HG02938 (cell line): ENCODE data around the gene GALNT10.

Experiments used
- ATAC-seq: cut with Tn5 transposase; IDR thresholded peaks from one replicate; pipeline ENCODE4 v1.9.1; 2021; ENCODE audit warnings: mild to moderate bottlenecking, moderate library complexity; ENCODE audit not compliant: unreplicated experiment

Gene GALNT10

GRCh38 chr5:154227090-154227489, 36.6 kb downstream of the GALNT10 start:
- no peak for ATAC-seq

GRCh38 chr5:154228696-154229095, 38.2 kb downstream of the GALNT10 start:
- ATAC-seq: peak; percentile 97

GRCh38 chr5:154230526-154230925, 40.0 kb downstream of the GALNT10 start:
- no peak for ATAC-seq

GRCh38 chr5:154234551-154234950, 44.0 kb downstream of the GALNT10 start:
- ATAC-seq: no peak

- ATAC-seq: no peak
Observed at GRCh38 chr5:154236011-154236410, 45.5 kb downstream of the GALNT10 start.

GRCh38 chr5:154236536-154237375, 46.2 kb downstream of the GALNT10 start:
- ATAC-seq: no peak

GRCh38 chr5:154237376-154237743, 46.8 kb downstream of the GALNT10 start:
- ATAC-seq: no peak

GRCh38 chr5:154237946-154238345, 47.4 kb downstream of the GALNT10 start:
- no peak for ATAC-seq

GRCh38 chr5:154238776-154239481, 48.4 kb downstream of the GALNT10 start:
- ATAC-seq: peak; percentile 60

- ATAC-seq: no peak
Observed at GRCh38 chr5:154240595-154240994, 50.1 kb downstream of the GALNT10 start.

GRCh38 chr5:154241021-154241420, 50.5 kb downstream of the GALNT10 start:
- ATAC-seq: no peak

GRCh38 chr5:154242442-154242841, 51.9 kb downstream of the GALNT10 start:
- no peak for ATAC-seq

GRCh38 chr5:154242964-154243376, 52.4 kb downstream of the GALNT10 start:
- ATAC-seq: peak; percentile 48

GRCh38 chr5:154243736-154244135, 53.2 kb downstream of the GALNT10 start:
- no peak for ATAC-seq

- no peak for ATAC-seq
Observed at GRCh38 chr5:154244476-154244875, 53.9 kb downstream of the GALNT10 start.

- no peak for ATAC-seq
Observed at GRCh38 chr5:154248691-154249090, 58.2 kb downstream of the GALNT10 start.

- no peak for ATAC-seq
Observed at GRCh38 chr5:154249826-154250225, 59.3 kb downstream of the GALNT10 start.

- ATAC-seq: no peak
Observed at GRCh38 chr5:154251529-154251928, 61.0 kb downstream of the GALNT10 start.

- ATAC-seq: no peak
Observed at GRCh38 chr5:154253807-154254206, 63.3 kb downstream of the GALNT10 start.

GRCh38 chr5:154254896-154255295, 64.4 kb downstream of the GALNT10 start:
- no peak for ATAC-seq

GRCh38 chr5:154257046-154257445, 66.5 kb downstream of the GALNT10 start:
- ATAC-seq: no peak

GRCh38 chr5:154258531-154259217, 68.1 kb downstream of the GALNT10 start:
- no peak for ATAC-seq
